ENCODE data around the gene OR10A5.

DNA sequence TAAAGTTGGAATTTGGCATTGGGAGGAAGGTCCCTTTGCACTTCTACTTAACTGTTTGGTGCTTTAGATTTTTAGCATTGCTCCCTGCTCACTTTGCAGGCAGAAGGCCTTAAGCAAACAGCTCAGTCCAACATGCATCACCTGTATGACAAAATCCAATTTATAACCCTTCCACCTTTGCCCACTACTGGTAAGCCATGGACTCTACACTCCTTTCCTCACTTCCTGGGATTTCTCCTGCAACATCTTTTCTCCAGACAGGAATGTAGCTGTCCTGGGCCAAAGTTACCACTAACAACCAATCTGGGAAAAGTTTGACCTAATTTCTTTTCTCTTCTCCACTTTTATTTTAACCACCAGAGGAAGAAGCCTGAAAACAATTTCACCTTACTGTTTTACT, 48.6 kb downstream of the OR10A5 start:
- TF ChIP-seq POLR2AphosphoS5 (IDR thresholded peaks at IDR 0.05; ENCODE audit: low read depth, low read length) (no peak), TAF1 (IDR thresholded peaks at IDR 0.05; ENCODE audit: borderline replicate concordance, insufficient read depth, low read length) (no peak), FOXP2 (optimal IDR thresholded peaks at IDR 0.05; ENCODE audit: borderline replicate concordance, extremely low read depth, extremely low read length, insufficient read depth) (no peak), SIN3A (IDR thresholded peaks at IDR 0.05; ENCODE audit: borderline replicate concordance, insufficient read depth, low read length) (no peak)
- TF ChIP-seq, protein P1, sequence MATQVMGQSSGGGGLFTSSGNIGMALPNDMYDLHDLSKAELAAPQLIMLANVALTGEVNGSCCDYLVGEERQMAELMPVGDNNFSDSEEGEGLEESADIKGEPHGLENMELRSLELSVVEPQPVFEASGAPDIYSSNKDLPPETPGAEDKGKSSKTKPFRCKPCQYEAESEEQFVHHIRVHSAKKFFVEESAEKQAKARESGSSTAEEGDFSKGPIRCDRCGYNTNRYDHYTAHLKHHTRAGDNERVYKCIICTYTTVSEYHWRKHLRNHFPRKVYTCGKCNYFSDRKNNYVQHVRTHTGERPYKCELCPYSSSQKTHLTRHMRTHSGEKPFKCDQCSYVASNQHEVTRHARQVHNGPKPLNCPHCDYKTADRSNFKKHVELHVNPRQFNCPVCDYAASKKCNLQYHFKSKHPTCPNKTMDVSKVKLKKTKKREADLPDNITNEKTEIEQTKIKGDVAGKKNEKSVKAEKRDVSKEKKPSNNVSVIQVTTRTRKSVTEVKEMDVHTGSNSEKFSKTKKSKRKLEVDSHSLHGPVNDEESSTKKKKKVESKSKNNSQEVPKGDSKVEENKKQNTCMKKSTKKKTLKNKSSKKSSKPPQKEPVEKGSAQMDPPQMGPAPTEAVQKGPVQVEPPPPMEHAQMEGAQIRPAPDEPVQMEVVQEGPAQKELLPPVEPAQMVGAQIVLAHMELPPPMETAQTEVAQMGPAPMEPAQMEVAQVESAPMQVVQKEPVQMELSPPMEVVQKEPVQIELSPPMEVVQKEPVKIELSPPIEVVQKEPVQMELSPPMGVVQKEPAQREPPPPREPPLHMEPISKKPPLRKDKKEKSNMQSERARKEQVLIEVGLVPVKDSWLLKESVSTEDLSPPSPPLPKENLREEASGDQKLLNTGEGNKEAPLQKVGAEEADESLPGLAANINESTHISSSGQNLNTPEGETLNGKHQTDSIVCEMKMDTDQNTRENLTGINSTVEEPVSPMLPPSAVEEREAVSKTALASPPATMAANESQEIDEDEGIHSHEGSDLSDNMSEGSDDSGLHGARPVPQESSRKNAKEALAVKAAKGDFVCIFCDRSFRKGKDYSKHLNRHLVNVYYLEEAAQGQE (IDR thresholded peaks at IDR 0.05; ENCODE audit: insufficient read depth in 1 of 2, low read depth in 2 of 2, low read length in 2 of 2), result no peak

Data from PFSK-1 (cell line).